K562 (cell line): ENCODE results near the gene CTNNBL1. TPM values are rescaled to one million over a fixed set of nuclear protein-coding genes. Genes with fewer than 3 reads are reported as not detected.

Source experiments
- CBFA2T3 ChIP-seq: fragments of 450-650 bp; IDR thresholded peaks from 2 replicates; pipeline ENCODE4 v1.6.1; 2017
- CSDE1 ChIP-seq, 2 experiments: fragments of 450-650 bp; IDR thresholded peaks; 2 replicates each; pipeline ENCODE4 v1.6.1; 2016; ENCODE audit warnings: mild to moderate bottlenecking in 1 of 2
- E2F3 ChIP-seq: fragments of 250-450 bp; sonication (Bioruptor Pico); IDR thresholded peaks from 2 replicates; pipeline ENCODE4 v1.4.0; 2020; ENCODE audit warnings: mild to moderate bottlenecking
- EP400 ChIP-seq: fragments of 450-650 bp; IDR thresholded peaks from 2 replicates; pipeline ENCODE4 v1.6.1; 2017; ENCODE audit warnings: antibody characterized with exemption, mild to moderate bottlenecking, moderate library complexity
- GABPA ChIP-seq: fragments of 200-800 bp; sonication (Bioruptor generic); conservative IDR thresholded peaks from 2 replicates; pipeline ENCODE4 v1.6.1; 2016; ENCODE audit warnings: low read depth, missing genetic modification characterization, missing compliant biosample characterization
- JUND ChIP-seq, 2 experiments: IDR thresholded peaks; 2 replicates in 1 of 2; 3 replicates in 1 of 2; pipeline ENCODE4 v1.6.1; 2011; ENCODE audit warnings: borderline replicate concordance in 2 of 2, low read depth in 2 of 2, low read length in 2 of 2, improper control_type of control experiment in 1 of 2, missing biosample characterization in 1 of 2, missing genetic modification characterization in 1 of 2, missing genetic modification reagents in 1 of 2
- MCM7 ChIP-seq, 2 experiments: fragments of 450-650 bp; IDR thresholded peaks; 2 replicates each; pipeline ENCODE4 v1.6.1; 2016 to 2018
- MEIS2 ChIP-seq: fragments of 450-650 bp; IDR thresholded peaks from 2 replicates; pipeline ENCODE4 v1.6.1; 2014; ENCODE audit warnings: mild to moderate bottlenecking; ENCODE audit not compliant: partially characterized antibody
- NFRKB ChIP-seq: fragments of 450-650 bp; IDR thresholded peaks from 2 replicates; pipeline ENCODE4 v1.6.1; 2016; ENCODE audit warnings: low read depth
- RBM39 ChIP-seq: fragments of 200-400 bp; formaldehyde crosslinking; optimal IDR thresholded peaks from 2 replicates; pipeline ENCODE3; 2018; ENCODE audit warnings: low read depth, low read length
- SNRNP70 ChIP-seq: fragments of 200-400 bp; formaldehyde crosslinking; optimal IDR thresholded peaks from 2 replicates; pipeline ENCODE3; 2017; ENCODE audit warnings: low read depth, low read length
- SRF ChIP-seq, 2 experiments: fragments of 250-450, 450-650 bp in 1 of 2; sonication (Bioruptor Pico) in 1 of 2; sonication (generic) in 1 of 2; formaldehyde crosslinking; IDR thresholded peaks; 2 replicates each; pipeline versions ENCODE4 v1.5.0 to v1.5.1; 2020 to 2022; ENCODE audit warnings: mild to moderate bottlenecking in 1 of 2, missing genetic modification reagents in 1 of 2
- SUPT5H ChIP-seq: fragments of 450-650 bp; IDR thresholded peaks from 2 replicates; pipeline ENCODE4 v1.6.1; 2016
- TRIM24 ChIP-seq, 2 experiments: fragments of 450-650 bp; IDR thresholded peaks; 2 replicates each; pipeline ENCODE4 v1.6.1; 2016
- WHSC1 ChIP-seq: IDR thresholded peaks from one replicate; pipeline ENCODE4 v1.6.1; 2012; ENCODE audit warnings: low read length, control low read depth, inconsistent platforms
- ZBTB1 ChIP-seq: sonication (generic); formaldehyde crosslinking; IDR thresholded peaks from 2 replicates; pipeline ENCODE4 v1.8.1; 2023; ENCODE audit warnings: missing genetic modification reagents, low read depth, mild to moderate bottlenecking, borderline replicate concordance
- ZNF134 ChIP-seq: fragments of 250-450 bp; sonication (Bioruptor Pico); conservative IDR thresholded peaks from 2 replicates; pipeline ENCODE4 v1.4.0; 2020
- ZNF311 ChIP-seq: fragments of 250-450 bp; sonication (Bioruptor Pico); IDR thresholded peaks from 2 replicates; pipeline ENCODE4 v1.4.0; 2020; ENCODE audit warnings: mild to moderate bottlenecking, moderate library complexity
- ZNF347 ChIP-seq: fragments of 450-650 bp; formaldehyde crosslinking; IDR thresholded peaks from 2 replicates; pipeline ENCODE4 v1.4.0; 2020; ENCODE audit warnings: low read depth, mild to moderate bottlenecking, moderate library complexity
- polyA plus RNA-seq, 8 experiments: library from polyadenylated mRNA; depleted of rRNA in 4 of 8; stranded (reverse) in 5 of 8; unstranded in 3 of 8; fragments of >200 nt; fragmentation: Nextera tagmentation in 2 of 8; fragmentation: Illumina TruSeq in 1 of 8; extraction: Ambion mirVana in 2 of 8; extraction: Trizol in 1 of 8; gene quantifications; 2 replicates each; pipeline versions ENCODE4 v1.2.1 to v1.2.3, GENCODE V29; 2011 to 2014; ENCODE audit warnings: inconsistent platforms in 1 of 8, missing spikeins in 1 of 8
- total RNA-seq, 7 experiments: library from RNA; depleted of rRNA in 6 of 7; stranded (reverse); fragments of >200 nt in 6 of 7; fragmentation: Illumina TruSeq in 2 of 7; extraction: Trizol in 2 of 7; gene quantifications; 2 replicates each; pipeline versions ENCODE4 v1.2.1 to v1.2.3, GENCODE V29; 2011 to 2021; ENCODE audit warnings: low replicate concordance in 1 of 7
- TF ChIP-seq, protein P1 (sequence below): sonication (generic); formaldehyde crosslinking; IDR thresholded peaks from 2 replicates; pipeline ENCODE4 v1.8.0; 2022; ENCODE audit warnings: mild to moderate bottlenecking, low read depth, missing genetic modification reagents
- TF ChIP-seq, protein P2 (sequence below): fragments of 150-350 bp; conservative IDR thresholded peaks from 2 replicates; pipeline ENCODE4 v1.6.1; 2014; ENCODE audit warnings: low read length
- TF ChIP-seq, protein P3 (sequence below): sonication (generic); formaldehyde crosslinking; IDR thresholded peaks from 2 replicates; pipeline ENCODE4 v1.8.0; 2023; ENCODE audit warnings: mild to moderate bottlenecking, missing genetic modification reagents

Gene CTNNBL1
- total and polyA plus RNA-seq, 9 of the 15 experiments (the other 6 are each of a cell fraction or from before 2014, with no cell fraction given): 32.4 to 85.6 (median 43.6) TPM

DNA sequence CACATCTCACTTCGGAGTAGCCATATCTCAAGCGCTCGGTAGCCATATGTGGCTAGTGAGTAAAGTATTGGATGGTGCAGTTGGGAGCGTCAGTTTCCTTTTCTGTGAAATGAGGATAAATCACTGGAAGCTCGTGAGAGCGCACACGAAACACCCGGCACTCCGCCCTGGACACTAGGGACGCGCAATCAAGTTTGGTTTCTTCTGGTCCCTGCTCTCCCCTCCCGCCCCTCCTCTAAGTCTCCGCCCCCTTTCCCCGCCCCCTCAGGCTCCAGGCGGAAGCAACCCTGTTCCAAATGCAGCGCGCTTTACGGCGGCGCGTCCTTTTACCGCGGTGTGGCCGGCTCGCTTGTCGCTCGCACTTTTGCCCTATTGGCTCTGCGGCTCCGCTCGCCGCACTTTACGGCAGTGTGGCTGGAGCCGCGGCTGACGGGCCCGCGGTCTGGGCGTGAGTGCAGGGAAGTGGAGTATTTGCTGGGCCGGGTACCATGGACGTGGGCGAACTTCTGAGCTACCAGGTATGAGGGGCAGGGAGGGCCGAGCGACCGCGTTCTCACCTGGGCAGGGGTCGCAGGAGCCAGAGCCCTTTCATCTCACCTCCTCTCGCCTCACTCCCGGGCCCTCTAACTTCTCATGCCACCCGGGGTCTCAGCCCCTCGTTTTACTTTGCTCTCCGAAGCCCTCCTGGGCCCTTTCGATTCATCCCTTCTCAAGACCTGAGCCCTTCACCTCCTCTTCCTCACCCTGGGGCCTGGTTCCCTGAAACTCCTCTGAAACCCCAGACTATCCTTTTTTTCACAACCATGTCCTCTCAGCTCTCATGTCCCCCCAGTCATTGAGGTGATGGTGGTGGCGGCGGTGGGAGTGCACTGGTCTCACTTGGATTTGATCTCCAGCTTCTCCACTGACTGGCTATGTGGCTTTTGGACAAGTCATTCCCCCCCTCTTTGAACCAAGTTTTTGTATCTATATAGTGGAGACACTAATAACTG is at the start of gene CTNNBL1 (continued):
- TF ChIP-seq, protein P1, sequence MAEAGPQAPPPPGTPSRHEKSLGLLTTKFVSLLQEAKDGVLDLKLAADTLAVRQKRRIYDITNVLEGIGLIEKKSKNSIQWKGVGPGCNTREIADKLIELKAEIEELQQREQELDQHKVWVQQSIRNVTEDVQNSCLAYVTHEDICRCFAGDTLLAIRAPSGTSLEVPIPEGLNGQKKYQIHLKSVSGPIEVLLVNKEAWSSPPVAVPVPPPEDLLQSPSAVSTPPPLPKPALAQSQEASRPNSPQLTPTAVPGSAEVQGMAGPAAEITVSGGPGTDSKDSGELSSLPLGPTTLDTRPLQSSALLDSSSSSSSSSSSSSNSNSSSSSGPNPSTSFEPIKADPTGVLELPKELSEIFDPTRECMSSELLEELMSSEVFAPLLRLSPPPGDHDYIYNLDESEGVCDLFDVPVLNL (CRISPR knock-in tag): no peak
- TF ChIP-seq ZNF134 (no peak), EP400 (no peak), E2F3 (CRISPR knock-in tag) (no peak), WHSC1 (no peak), ZNF347 (CRISPR knock-in tag) (no peak), RBM39 (no peak), TRIM24 (IDR thresholded peaks at IDR 0.05) (no peak), NFRKB (no peak), CBFA2T3 (no peak), CSDE1 (IDR thresholded peaks at IDR 0.05) (no peak), SNRNP70 (no peak), MEIS2 (no peak), ZNF311 (CRISPR knock-in tag) (no peak), ZBTB1 (no peak), SRF (CRISPR knock-in tag; IDR thresholded peaks at IDR 0.05) (peak in 1 of 2 experiments; percentile 76; a peak in 1 of 4 replicates), GABPA (peak; percentile 78), SUPT5H (peak; percentile 67), MCM7 (IDR thresholded peaks at IDR 0.05) (no peak), JUND (IDR thresholded peaks at IDR 0.05; ENCODE audit: borderline replicate concordance, low read depth, low read length) (peak; percentile 21; the same call in 1 of the 2 replicates), JUND (tag; IDR thresholded peaks at IDR 0.05; ENCODE audit: borderline replicate concordance, low read depth, low read length) (no peak; the same call in 2 of the 3 replicates)
- TF ChIP-seq, protein P2, sequence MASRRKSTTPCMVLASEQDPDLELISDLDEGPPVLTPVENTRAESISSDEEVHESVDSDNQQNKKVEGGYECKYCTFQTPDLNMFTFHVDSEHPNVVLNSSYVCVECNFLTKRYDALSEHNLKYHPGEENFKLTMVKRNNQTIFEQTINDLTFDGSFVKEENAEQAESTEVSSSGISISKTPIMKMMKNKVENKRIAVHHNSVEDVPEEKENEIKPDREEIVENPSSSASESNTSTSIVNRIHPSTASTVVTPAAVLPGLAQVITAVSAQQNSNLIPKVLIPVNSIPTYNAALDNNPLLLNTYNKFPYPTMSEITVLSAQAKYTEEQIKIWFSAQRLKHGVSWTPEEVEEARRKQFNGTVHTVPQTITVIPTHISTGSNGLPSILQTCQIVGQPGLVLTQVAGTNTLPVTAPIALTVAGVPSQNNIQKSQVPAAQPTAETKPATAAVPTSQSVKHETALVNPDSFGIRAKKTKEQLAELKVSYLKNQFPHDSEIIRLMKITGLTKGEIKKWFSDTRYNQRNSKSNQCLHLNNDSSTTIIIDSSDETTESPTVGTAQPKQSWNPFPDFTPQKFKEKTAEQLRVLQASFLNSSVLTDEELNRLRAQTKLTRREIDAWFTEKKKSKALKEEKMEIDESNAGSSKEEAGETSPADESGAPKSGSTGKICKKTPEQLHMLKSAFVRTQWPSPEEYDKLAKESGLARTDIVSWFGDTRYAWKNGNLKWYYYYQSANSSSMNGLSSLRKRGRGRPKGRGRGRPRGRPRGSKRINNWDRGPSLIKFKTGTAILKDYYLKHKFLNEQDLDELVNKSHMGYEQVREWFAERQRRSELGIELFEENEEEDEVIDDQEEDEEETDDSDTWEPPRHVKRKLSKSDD: no peak
- TF ChIP-seq, protein P3, sequence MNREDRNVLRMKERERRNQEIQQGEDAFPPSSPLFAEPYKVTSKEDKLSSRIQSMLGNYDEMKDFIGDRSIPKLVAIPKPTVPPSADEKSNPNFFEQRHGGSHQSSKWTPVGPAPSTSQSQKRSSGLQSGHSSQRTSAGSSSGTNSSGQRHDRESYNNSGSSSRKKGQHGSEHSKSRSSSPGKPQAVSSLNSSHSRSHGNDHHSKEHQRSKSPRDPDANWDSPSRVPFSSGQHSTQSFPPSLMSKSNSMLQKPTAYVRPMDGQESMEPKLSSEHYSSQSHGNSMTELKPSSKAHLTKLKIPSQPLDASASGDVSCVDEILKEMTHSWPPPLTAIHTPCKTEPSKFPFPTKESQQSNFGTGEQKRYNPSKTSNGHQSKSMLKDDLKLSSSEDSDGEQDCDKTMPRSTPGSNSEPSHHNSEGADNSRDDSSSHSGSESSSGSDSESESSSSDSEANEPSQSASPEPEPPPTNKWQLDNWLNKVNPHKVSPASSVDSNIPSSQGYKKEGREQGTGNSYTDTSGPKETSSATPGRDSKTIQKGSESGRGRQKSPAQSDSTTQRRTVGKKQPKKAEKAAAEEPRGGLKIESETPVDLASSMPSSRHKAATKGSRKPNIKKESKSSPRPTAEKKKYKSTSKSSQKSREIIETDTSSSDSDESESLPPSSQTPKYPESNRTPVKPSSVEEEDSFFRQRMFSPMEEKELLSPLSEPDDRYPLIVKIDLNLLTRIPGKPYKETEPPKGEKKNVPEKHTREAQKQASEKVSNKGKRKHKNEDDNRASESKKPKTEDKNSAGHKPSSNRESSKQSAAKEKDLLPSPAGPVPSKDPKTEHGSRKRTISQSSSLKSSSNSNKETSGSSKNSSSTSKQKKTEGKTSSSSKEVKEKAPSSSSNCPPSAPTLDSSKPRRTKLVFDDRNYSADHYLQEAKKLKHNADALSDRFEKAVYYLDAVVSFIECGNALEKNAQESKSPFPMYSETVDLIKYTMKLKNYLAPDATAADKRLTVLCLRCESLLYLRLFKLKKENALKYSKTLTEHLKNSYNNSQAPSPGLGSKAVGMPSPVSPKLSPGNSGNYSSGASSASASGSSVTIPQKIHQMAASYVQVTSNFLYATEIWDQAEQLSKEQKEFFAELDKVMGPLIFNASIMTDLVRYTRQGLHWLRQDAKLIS (CRISPR knock-in tag): no peak
